GM18505 (cell line): ENCODE measurements around the gene CFAP97.
A peak's percentile ranks its signal among the peaks of the same experiment; 100 is the strongest.
"Not testable (repeated sequence)": the region's sequence is repeated elsewhere in the genome, so short reads cannot be mapped to it uniquely, and the experiment has no call there.

Source experiments
- ATAC-seq: cut with Tn5 transposase; IDR thresholded peaks from one replicate; pipeline ENCODE4 v1.9.1; 2021; ENCODE audit not compliant: unreplicated experiment
- POLR2A ChIP-seq: IDR thresholded peaks from 4 replicates; pipeline ENCODE4 v1.6.1; 2011; ENCODE audit warnings: borderline replicate concordance; ENCODE audit not compliant: insufficient read depth, insufficient read length; ENCODE audit errors: extremely low read depth

The CFAP97 gene

GRCh38 chr4:185201977-185202962 lies 1.5 kb downstream of the CFAP97 start:
- ATAC-seq, result no peak
- no peak for TF ChIP-seq POLR2A

- not testable (repeated sequence) for ATAC-seq
Measured at GRCh38 chr4:185198189-185198588, 5.6 kb downstream of the CFAP97 start.

DNA sequence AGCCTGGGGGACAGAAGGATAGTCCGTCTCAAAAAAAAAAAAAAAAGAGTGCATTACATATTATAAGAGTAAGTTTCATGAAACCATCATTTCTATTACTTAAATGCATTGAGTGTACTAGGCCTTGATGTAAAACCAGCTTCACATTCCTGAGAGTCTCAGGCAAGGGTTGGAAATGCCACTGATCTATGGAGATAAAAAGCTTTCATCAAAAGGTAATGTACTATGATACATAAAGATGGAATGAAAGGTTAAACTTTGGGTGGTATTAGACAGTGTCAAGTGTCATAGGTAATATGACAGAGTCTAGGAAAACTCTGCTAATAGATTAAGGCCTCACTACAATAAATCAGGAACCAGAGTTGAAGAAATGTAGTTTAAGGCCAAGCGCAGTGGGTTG lies 7.4 kb downstream of the CFAP97 start:
- ATAC-seq, result no peak

GRCh38 chr4:185194924-185195888 lies 8.6 kb downstream of the CFAP97 start:
- no peak for ATAC-seq
- TF ChIP-seq POLR2A, result no peak

More for the DNA sequence above, 7.4 kb downstream of the CFAP97 start:
- no peak for TF ChIP-seq POLR2A

DNA sequence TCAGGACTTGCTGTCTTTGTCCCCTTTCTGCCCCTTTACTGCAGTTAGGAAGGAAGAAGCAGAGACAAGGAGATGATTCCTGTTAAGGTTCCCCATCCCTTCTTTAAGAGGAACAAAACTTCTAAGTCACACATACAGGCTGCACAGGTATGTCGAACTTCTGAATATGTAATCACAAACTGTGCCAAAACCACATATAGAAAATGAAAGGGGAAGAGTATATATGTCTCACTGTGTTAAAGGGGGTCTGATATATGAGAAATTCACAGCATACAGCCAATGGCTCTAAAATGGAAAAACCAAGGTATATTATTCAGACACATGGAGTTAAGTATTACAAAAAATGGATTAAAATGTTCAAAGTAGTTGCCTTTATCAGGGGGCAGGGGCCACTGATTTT lies 11.7 kb downstream of the CFAP97 start:
- no peak for TF ChIP-seq POLR2A
- peak; percentile 90 for ATAC-seq

- ATAC-seq, result no peak
- TF ChIP-seq POLR2A, result no peak
Measured at GRCh38 chr4:185190306-185190856, 13.4 kb downstream of the CFAP97 start.

DNA sequence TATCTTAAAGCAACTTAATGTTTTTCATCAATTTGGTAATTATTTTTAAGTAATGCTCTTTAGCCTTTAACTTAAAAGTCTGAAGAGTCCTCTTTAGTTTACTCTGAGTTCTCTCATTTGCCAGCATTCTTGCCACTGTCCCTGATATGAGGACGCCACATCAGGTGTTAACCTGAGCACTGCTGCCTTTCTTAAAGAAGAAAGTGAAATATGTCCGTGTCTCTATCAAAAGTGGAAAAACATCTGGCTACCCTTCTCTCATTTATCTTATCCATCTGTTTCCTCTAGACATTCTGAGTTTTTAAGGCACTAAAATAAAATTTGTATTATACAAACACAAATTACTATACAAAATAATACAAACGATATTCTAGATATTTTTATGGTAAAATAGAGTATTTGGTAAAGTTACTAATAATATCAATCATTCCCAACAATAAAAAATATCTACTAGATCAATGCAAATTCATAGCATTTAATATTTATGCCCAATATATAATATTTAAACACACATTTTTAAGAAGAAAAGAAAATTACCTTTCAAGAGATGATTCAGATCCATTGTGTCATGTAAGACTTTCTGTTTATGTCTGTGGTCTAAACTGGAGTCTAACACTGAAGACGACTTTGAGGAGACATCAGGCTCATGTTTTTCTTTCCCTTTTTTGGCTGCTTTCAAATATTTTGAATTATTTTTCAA lies 14.0 kb downstream of the CFAP97 start:
- ATAC-seq, result no peak
- no peak for TF ChIP-seq POLR2A

GRCh38 chr4:185186769-185187168 lies 17.0 kb downstream of the CFAP97 start:
- ATAC-seq, result no peak

GRCh38 chr4:185183622-185184281 lies 20.0 kb downstream of the CFAP97 start:
- TF ChIP-seq POLR2A, result no peak
- peak; percentile 49 for ATAC-seq

More at GRCh38 chr4:185186769-185187168, 17.0 kb downstream of the CFAP97 start:
- no peak for TF ChIP-seq POLR2A

GRCh38 chr4:185182239-185182638 lies 21.6 kb downstream of the CFAP97 start:
- no peak for ATAC-seq
- TF ChIP-seq POLR2A, result no peak

GRCh38 chr4:185179488-185179887 lies 24.3 kb downstream of the CFAP97 start:
- no peak for ATAC-seq
- TF ChIP-seq POLR2A, result no peak
